ENCODE results near the gene NOTCH4.
"Not testable (repeated sequence)": the region's sequence is repeated elsewhere in the genome, so short reads cannot be mapped to it uniquely, and the experiment has no call there.

Gene NOTCH4

GRCh38 chr6:32223258-32224235 is at the start of gene NOTCH4:
Gene NOTCH4, minus strand, starts transcription at chr6:32224067. Its CDS starts 139 bp downstream, at chr6:32223928.
- no peak for DNase-seq

- no peak for DNase-seq
Observed at GRCh38 chr6:32271429-32271828, 47.6 kb upstream of the NOTCH4 start.

- DNase-seq, result not testable (repeated sequence)
Observed at GRCh38 chr6:32268459-32268858, 44.6 kb upstream of the NOTCH4 start.

- no peak for DNase-seq
Observed at GRCh38 chr6:32267035-32267434, 43.2 kb upstream of the NOTCH4 start.

- not testable (repeated sequence) for DNase-seq
Observed at GRCh38 chr6:32257262-32257661, 33.4 kb upstream of the NOTCH4 start.

GRCh38 chr6:32255199-32256153 is 31.6 kb upstream of the NOTCH4 start:
- peak in 12 of 14 donors; percentile 6 to 73 (median 26) for DNase-seq

GRCh38 chr6:32254761-32255198 is 30.9 kb upstream of the NOTCH4 start:
- DNase-seq, result peak in 4 of 14 donors; percentile 15 to 32 (median 18)

GRCh38 chr6:32252331-32253009 is 28.6 kb upstream of the NOTCH4 start:
- DNase-seq, result no peak

- DNase-seq, result no peak
Observed at GRCh38 chr6:32249262-32249661, 25.4 kb upstream of the NOTCH4 start.

GRCh38 chr6:32247401-32247800 is 23.5 kb upstream of the NOTCH4 start:
- DNase-seq, result no peak

GRCh38 chr6:32244946-32245398 is 21.1 kb upstream of the NOTCH4 start:
- peak in 13 of 14 donors; percentile 13 to 81 (median 63) for DNase-seq

GRCh38 chr6:32244270-32244669 is 20.4 kb upstream of the NOTCH4 start:
- no peak for DNase-seq

GRCh38 chr6:32242318-32242813 is 18.5 kb upstream of the NOTCH4 start:
- DNase-seq, result not testable (repeated sequence)

- DNase-seq, result no peak
Observed at GRCh38 chr6:32240686-32241085, 16.8 kb upstream of the NOTCH4 start.

GRCh38 chr6:32239462-32239861 is 15.6 kb upstream of the NOTCH4 start:
- no peak for DNase-seq

- DNase-seq, result no peak
Observed at GRCh38 chr6:32234934-32235333, 11.1 kb upstream of the NOTCH4 start.

- no peak for DNase-seq
Observed at GRCh38 chr6:32226434-32226833, 2.6 kb upstream of the NOTCH4 start.

GRCh38 chr6:32224696-32225095 is 829 bp upstream of the NOTCH4 start:
- DNase-seq, result no peak

- DNase-seq, result no peak
Observed at GRCh38 chr6:32222333-32223230, 1.3 kb downstream of the NOTCH4 start.

GRCh38 chr6:32220021-32220420 is 3.8 kb downstream of the NOTCH4 start:
- no peak for DNase-seq

GRCh38 chr6:32218167-32218566 is 5.7 kb downstream of the NOTCH4 start:
- DNase-seq, result no peak
